ENCODE results near the gene COTL1. TPM values are rescaled to one million over a fixed set of nuclear protein-coding genes. Genes with fewer than 3 reads are reported as not detected.
A peak's percentile ranks its signal among the peaks of the same experiment; 100 is the strongest.

COTL1 gene
- total RNA-seq, 4 donors from 2014 or later: 34.5 to 42.9 (median 40.7) TPM

- Histone ChIP-seq H3K27ac (replicated peaks in 1 of 4) (no peak overlapping the region), H3K36me3 (no peaks in the 10 kb centered on the region), H3K27me3 (peaks cover 0 to 11% (median 0%) of the 10 kb centered on the region in 4 donors), H3K4me3 (no peak overlapping the region), H3K9me3 (no peaks in the 10 kb centered on the region), H3K4me1 (no peaks in the 10 kb centered on the region)
- DNase-seq (ENCODE audit: extremely low spot score): no peak
- 89% methylated on average over 11 of the region's 11 CpGs for WGBS
- intact Hi-C loops (cut with DNase I): no loop called here
- TF ChIP-seq CTCF (IDR thresholded peaks at IDR 0.05) (no peak), POLR2AphosphoS5 (IDR thresholded peaks at IDR 0.05) (no peak), POLR2A (IDR thresholded peaks at IDR 0.05; ENCODE audit: low read depth) (no peak), EP300 (IDR thresholded peaks at IDR 0.05) (no peak)
Measured at GRCh38 chr16:84553873-84554399, 63.9 kb downstream of the COTL1 start.

GRCh38 chr16:84552135-84552534 lies 65.7 kb downstream of the COTL1 start:
- H3K36me3 ChIP-seq: no peaks in the 10 kb centered on the region
- H3K4me3 ChIP-seq: no peak overlapping the region
- no peaks in the 10 kb centered on the region for H3K4me1 ChIP-seq
- intact Hi-C loops (cut with DNase I): no loop called here
- H3K9me3 ChIP-seq: no peaks in the 10 kb centered on the region
- DNase-seq (ENCODE audit: extremely low spot score): no peak
- no peak overlapping the region for H3K27ac ChIP-seq (replicated peaks in 1 of 4)
- TF ChIP-seq POLR2A (IDR thresholded peaks at IDR 0.05; ENCODE audit: low read depth) (no peak), EP300 (IDR thresholded peaks at IDR 0.05) (no peak), CTCF (IDR thresholded peaks at IDR 0.05) (no peak), POLR2AphosphoS5 (IDR thresholded peaks at IDR 0.05) (no peak)
- 68% methylated on average over 4 of the region's 4 CpGs for WGBS
- peaks cover 0 to 7% (median 0%) of the 10 kb centered on the region in 4 donors for H3K27me3 ChIP-seq

- H3K36me3 ChIP-seq: no peaks in the 10 kb centered on the region
- no peak for DNase-seq (ENCODE audit: extremely low spot score)
- H3K4me3 ChIP-seq: no peak overlapping the region
- H3K27me3 ChIP-seq: peaks cover 0 to 12% (median 0%) of the 10 kb centered on the region in 4 donors
- 70% methylated on average over 4 of the region's 4 CpGs for WGBS
- H3K4me1 ChIP-seq: no peaks in the 10 kb centered on the region
- intact Hi-C loops (cut with DNase I): no loop called here
- H3K9me3 ChIP-seq: no peaks in the 10 kb centered on the region
- TF ChIP-seq POLR2AphosphoS5 (IDR thresholded peaks at IDR 0.05) (no peak), CTCF (IDR thresholded peaks at IDR 0.05) (no peak), EP300 (IDR thresholded peaks at IDR 0.05) (no peak)
- no peak overlapping the region for H3K27ac ChIP-seq (replicated peaks in 1 of 4)
Measured at GRCh38 chr16:84550096-84550495, 67.8 kb downstream of the COTL1 start.

- peaks cover 0 to 5% (median 5%) of the 10 kb centered on the region in 4 donors for H3K4me1 ChIP-seq
- TF ChIP-seq POLR2AphosphoS5 (IDR thresholded peaks at IDR 0.05) (peak; percentile 32 to 48), CTCF (IDR thresholded peaks at IDR 0.05) (no peak), EP300 (IDR thresholded peaks at IDR 0.05) (no peak), POLR2A (IDR thresholded peaks at IDR 0.05; ENCODE audit: low read depth) (no peak)
- H3K27me3 ChIP-seq: peaks cover 0 to 16% (median 0%) of the 10 kb centered on the region in 4 donors
- peak overlapping the region in 1 of 4 donors; percentile 6 for H3K4me3 ChIP-seq
- H3K27ac ChIP-seq (replicated peaks in 1 of 4): peak overlapping the region; percentile 25 to 60 (median 43)
- intact Hi-C loops (cut with DNase I): no loop called here
- no peak for DNase-seq (ENCODE audit: extremely low spot score)
- WGBS: 75% methylated on average over 25 of the region's 25 CpGs
- H3K36me3 ChIP-seq: no peaks in the 10 kb centered on the region
- H3K9me3 ChIP-seq: no peaks in the 10 kb centered on the region
Measured at GRCh38 chr16:84548971-84549844, 68.7 kb downstream of the COTL1 start.
